HEK293 (cell line): ENCODE measurements around the gene FXYD2.
A peak's percentile ranks its signal among the peaks of the same experiment; 100 is the strongest.

Experiments
- CTCF ChIA-PET: fragments of 350-600 bp; formaldehyde crosslinking; extraction: SDS; loops from one replicate; lab custom pipeline; 2021; ENCODE audit warnings: antibody characterized with exemption; lab: Yijun Ruan, JAX
- POLR2A ChIA-PET: fragments of 300-600 bp; formaldehyde crosslinking; extraction: SDS; loops from one replicate; lab custom pipeline; 2020; ENCODE audit warnings: antibody characterized with exemption, inconsistent platforms; lab: Yijun Ruan, JAX
- H3K27ac ChIP-seq: fragments of 200-500 bp; sonication (Bioruptor generic); 2 replicates; pipeline ENCODE4 v1.5.1; 2014; ENCODE audit warnings: low read depth, low read length, control low read depth, inconsistent platforms; ENCODE audit errors: extremely low read depth
- H3K36me3 ChIP-seq, 2 experiments: fragments of 200-500 bp in 1 of 2; sonication (Bioruptor generic) in 1 of 2; 1 replicate in 1 of 2; 2 replicates in 1 of 2; pipeline ENCODE4 v1.5.1; 2014 to 2017; ENCODE audit warnings: inconsistent platforms in 2 of 2, low read length in 2 of 2; ENCODE audit not compliant: control insufficient read depth in 2 of 2, insufficient read depth in 1 of 2
- H3K4me1 ChIP-seq: fragments of 200-500 bp; sonication (Bioruptor generic); 2 replicates; pipeline ENCODE4 v1.5.1; 2014; ENCODE audit warnings: mild to moderate bottlenecking, low read length, inconsistent platforms; ENCODE audit not compliant: control insufficient read depth, insufficient read depth
- H3K4me3 ChIP-seq: 2 replicates; pipeline ENCODE4 v1.5.1; 2011; ENCODE audit warnings: low read depth, mild to moderate bottlenecking, control low read depth, low read length, moderate library complexity
- H3K9me3 ChIP-seq: fragments of 200-500 bp; sonication (Bioruptor generic); 2 replicates; pipeline ENCODE4 v1.5.1; 2014; ENCODE audit warnings: low read depth, low read length, inconsistent platforms; ENCODE audit not compliant: control insufficient read depth, insufficient read depth
- FEZF1 ChIP-seq: fragments of 450-650 bp; formaldehyde crosslinking; IDR thresholded peaks from 2 replicates; pipeline ENCODE4 v1.5.1; 2016; ENCODE audit warnings: missing biosample characterization, missing genetic modification characterization
- GLIS1 ChIP-seq: fragments of 450-650 bp; formaldehyde crosslinking; IDR thresholded peaks from 2 replicates; pipeline ENCODE4 v1.5.1; 2016; ENCODE audit warnings: missing biosample characterization, missing genetic modification characterization
- KLF8 ChIP-seq: fragments of 450-650 bp; formaldehyde crosslinking; IDR thresholded peaks from 2 replicates; pipeline ENCODE4 v1.5.1; 2016; ENCODE audit warnings: missing biosample characterization, missing genetic modification characterization
- MEIS1 ChIP-seq: sonication (generic); formaldehyde crosslinking; IDR thresholded peaks from 2 replicates; pipeline ENCODE4 v1.8.1; 2022; ENCODE audit warnings: missing genetic modification reagents, mild to moderate bottlenecking, borderline replicate concordance
- OSR2 ChIP-seq: fragments of 450-650 bp; formaldehyde crosslinking; IDR thresholded peaks from 2 replicates; pipeline ENCODE4 v1.5.1; 2016; ENCODE audit warnings: missing biosample characterization, missing genetic modification characterization
- SALL2 ChIP-seq: fragments of 450-650 bp; formaldehyde crosslinking; IDR thresholded peaks from 2 replicates; pipeline ENCODE4 v1.5.0; 2017; ENCODE audit warnings: missing biosample characterization, mild to moderate bottlenecking, missing genetic modification characterization, borderline replicate concordance
- SCRT2 ChIP-seq: fragments of 450-650 bp; formaldehyde crosslinking; IDR thresholded peaks from 2 replicates; pipeline ENCODE4 v1.5.1; 2016; ENCODE audit warnings: missing biosample characterization, missing genetic modification characterization
- TCF7L2 ChIP-seq: IDR thresholded peaks from 2 replicates; pipeline ENCODE4 v1.6.1; 2011; ENCODE audit warnings: low read depth, mild to moderate bottlenecking, inconsistent platforms, low read length, moderate library complexity, borderline replicate concordance
- WT1 ChIP-seq: fragments of 450-650 bp; formaldehyde crosslinking; IDR thresholded peaks from 2 replicates; pipeline ENCODE4 v1.5.1; 2016; ENCODE audit warnings: missing biosample characterization, missing genetic modification characterization
- ZBTB48 ChIP-seq: fragments of 450-650 bp; formaldehyde crosslinking; IDR thresholded peaks from 2 replicates; pipeline ENCODE4 v1.5.1; 2016; ENCODE audit warnings: missing biosample characterization, missing genetic modification characterization
- ZNF23 ChIP-seq: fragments of 450-650 bp; formaldehyde crosslinking; IDR thresholded peaks from 2 replicates; pipeline ENCODE4 v1.5.1; 2016; ENCODE audit warnings: missing biosample characterization, missing genetic modification characterization, borderline replicate concordance
- ZNF423 ChIP-seq: fragments of 450-650 bp; formaldehyde crosslinking; IDR thresholded peaks from 2 replicates; pipeline ENCODE4 v1.5.1; 2016; ENCODE audit warnings: missing biosample characterization, missing genetic modification characterization
- ZNF571 ChIP-seq: fragments of 450-650 bp; formaldehyde crosslinking; IDR thresholded peaks from 2 replicates; pipeline ENCODE4 v1.5.0; 2017; ENCODE audit warnings: missing biosample characterization, missing genetic modification characterization
- ZNF664 ChIP-seq: fragments of 450-650 bp; formaldehyde crosslinking; IDR thresholded peaks from 2 replicates; pipeline ENCODE4 v1.5.1; 2016; ENCODE audit warnings: missing biosample characterization, missing genetic modification characterization
- ZNF768 ChIP-seq: fragments of 450-650 bp; formaldehyde crosslinking; IDR thresholded peaks from 2 replicates; pipeline ENCODE4 v1.5.1; 2018; ENCODE audit warnings: missing biosample characterization, mild to moderate bottlenecking, missing genetic modification characterization
- ZNF776 ChIP-seq: fragments of 450-650 bp; formaldehyde crosslinking; IDR thresholded peaks from 2 replicates; pipeline ENCODE4 v1.5.0; 2017; ENCODE audit warnings: missing biosample characterization, missing genetic modification characterization, borderline replicate concordance
- ZNF785 ChIP-seq: fragments of 450-650 bp; formaldehyde crosslinking; IDR thresholded peaks from 2 replicates; pipeline ENCODE4 v1.5.1; 2016; ENCODE audit warnings: missing biosample characterization, missing genetic modification characterization
- TF ChIP-seq, protein P1 (sequence below): fragments of 450-650 bp; IDR thresholded peaks from 2 replicates; pipeline ENCODE4 v1.5.1; 2018; ENCODE audit warnings: missing biosample characterization, missing genetic modification characterization
- TF ChIP-seq, protein P2 (sequence below): fragments of 450-650 bp; formaldehyde crosslinking; IDR thresholded peaks from 2 replicates; pipeline ENCODE4 v1.5.1; 2016; ENCODE audit warnings: missing biosample characterization, missing genetic modification characterization, low read depth
- TF ChIP-seq, protein P3 (sequence below): fragments of 450-650 bp; formaldehyde crosslinking; IDR thresholded peaks from 2 replicates; pipeline ENCODE4 v1.5.1; 2016; ENCODE audit warnings: missing biosample characterization, missing genetic modification characterization
- TF ChIP-seq, protein P4 (sequence below): fragments of 450-650 bp; formaldehyde crosslinking; IDR thresholded peaks from 2 replicates; pipeline ENCODE4 v1.5.0; 2017; ENCODE audit warnings: missing biosample characterization, missing genetic modification characterization, borderline replicate concordance
- TF ChIP-seq, protein P5 (sequence below): fragments of 450-650 bp; formaldehyde crosslinking; IDR thresholded peaks from 2 replicates; pipeline ENCODE4 v1.5.1; 2016; ENCODE audit warnings: missing biosample characterization, missing genetic modification characterization

Gene FXYD2

DNA sequence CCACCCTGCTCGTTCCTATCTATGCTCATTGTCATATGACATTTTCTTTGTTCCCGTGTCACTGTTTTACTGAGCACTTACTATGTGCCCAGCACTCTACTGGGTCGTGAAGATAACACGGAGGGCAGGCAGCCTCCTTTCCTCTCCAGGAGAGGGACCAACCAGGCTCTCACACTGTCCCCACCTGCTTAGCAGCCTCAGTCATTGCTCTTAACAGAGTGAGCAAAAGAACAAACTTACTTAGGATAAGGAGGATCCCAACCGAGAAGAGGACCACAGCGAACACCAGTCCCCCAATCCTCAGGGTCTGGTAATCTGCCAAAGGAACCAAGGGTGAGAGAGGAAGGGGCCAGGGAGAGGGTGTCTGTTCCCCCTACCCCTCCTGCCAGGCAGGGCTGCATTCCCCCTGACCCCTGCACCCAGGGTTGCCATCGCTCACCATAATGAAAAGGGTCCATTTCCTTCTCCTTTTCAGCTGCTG is 17.0 kb upstream of the FXYD2 start:
- CTCF ChIA-PET = interaction anchor here (0.6 to 5.4 kb wide), 5 partner anchors 12 to 105 kb away, joined by 3 to 169 read pairs (median 7); no protein-coding TSS in a partner anchor
- POLR2A ChIA-PET = no interaction called here
- H3K4me1 ChIP-seq = no peaks in the 10 kb centered on the region
- H3K4me3 ChIP-seq = no peak overlapping the region
- no peaks in the 10 kb centered on the region for H3K9me3 ChIP-seq
- no peak for TF ChIP-seq SALL2 (tag by site-specific recombination)
- TF ChIP-seq ZNF23 (tag by site-specific recombination) = no peak
- peak; percentile 69; the same call in 1 of the 2 replicates for TF ChIP-seq ZNF664 (tag by site-specific recombination)
- TF ChIP-seq ZNF785 = no peak
- no peak for TF ChIP-seq WT1
- TF ChIP-seq, protein P1, sequence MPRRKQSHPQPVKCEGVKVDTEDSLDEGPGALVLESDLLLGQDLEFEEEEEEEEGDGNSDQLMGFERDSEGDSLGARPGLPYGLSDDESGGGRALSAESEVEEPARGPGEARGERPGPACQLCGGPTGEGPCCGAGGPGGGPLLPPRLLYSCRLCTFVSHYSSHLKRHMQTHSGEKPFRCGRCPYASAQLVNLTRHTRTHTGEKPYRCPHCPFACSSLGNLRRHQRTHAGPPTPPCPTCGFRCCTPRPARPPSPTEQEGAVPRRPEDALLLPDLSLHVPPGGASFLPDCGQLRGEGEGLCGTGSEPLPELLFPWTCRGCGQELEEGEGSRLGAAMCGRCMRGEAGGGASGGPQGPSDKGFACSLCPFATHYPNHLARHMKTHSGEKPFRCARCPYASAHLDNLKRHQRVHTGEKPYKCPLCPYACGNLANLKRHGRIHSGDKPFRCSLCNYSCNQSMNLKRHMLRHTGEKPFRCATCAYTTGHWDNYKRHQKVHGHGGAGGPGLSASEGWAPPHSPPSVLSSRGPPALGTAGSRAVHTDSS (tag by site-specific recombination) = no peak
- TF ChIP-seq SCRT2 (tag by site-specific recombination) = no peak
- TF ChIP-seq GLIS1 (tag by site-specific recombination) = no peak
- no peaks in the 10 kb centered on the region for H3K36me3 ChIP-seq
- H3K27ac ChIP-seq = no peak overlapping the region

DNA sequence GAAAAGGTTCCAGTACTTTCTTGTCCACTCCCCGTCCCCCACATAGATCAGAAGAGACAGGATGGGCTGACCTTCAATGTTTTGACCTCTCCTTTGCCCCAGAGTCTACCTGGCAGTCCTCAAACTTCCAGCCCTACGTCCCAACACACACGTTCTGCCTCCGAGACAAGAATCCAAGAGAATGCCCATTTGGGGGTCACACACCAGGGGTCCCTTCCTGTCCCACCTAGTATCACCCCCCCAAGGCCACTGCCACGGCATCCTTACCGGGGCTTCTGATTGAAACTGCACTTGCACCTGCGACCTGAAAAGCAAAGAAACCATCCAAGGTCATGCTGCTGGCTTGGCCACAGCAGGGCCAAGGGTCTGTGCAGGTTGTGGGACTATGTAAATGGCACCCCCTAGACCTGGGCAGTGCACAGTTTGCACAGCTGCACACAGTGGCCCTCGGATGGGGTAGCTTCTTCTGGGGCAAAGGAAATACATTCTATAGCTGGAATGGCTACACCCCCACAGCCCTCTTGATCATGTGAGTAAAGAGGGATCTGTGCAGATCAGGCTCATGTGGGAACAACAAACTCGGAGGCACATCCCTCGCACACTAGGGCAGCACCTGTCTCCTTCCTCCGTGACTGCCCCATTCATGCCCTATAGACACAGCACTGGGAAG is 16.5 kb upstream of the FXYD2 start:
- Histone ChIP-seq H3K36me3 (no peaks in the 10 kb centered on the region), H3K27ac (no peak overlapping the region), H3K4me3 (no peak overlapping the region), H3K4me1 (no peaks in the 10 kb centered on the region), H3K9me3 (no peaks in the 10 kb centered on the region)
- CTCF ChIA-PET = interaction anchor here (0.7 to 2.2 kb wide), 3 partner anchors 22 to 106 kb away, joined by 3 to 8 read pairs (median 7); no protein-coding TSS in a partner anchor
- POLR2A ChIA-PET = no interaction called here
- TF ChIP-seq TCF7L2 (no peak), OSR2 (tag by site-specific recombination) (no peak), ZNF423 (tag by site-specific recombination) (no peak), KLF8 (tag by site-specific recombination) (no peak), ZNF776 (no peak), MEIS1 (CRISPR knock-in tag) (no peak), ZNF571 (tag by site-specific recombination) (no peak), ZNF768 (tag by site-specific recombination) (no peak), FEZF1 (tag by site-specific recombination) (no peak), ZBTB48 (tag by site-specific recombination) (no peak)
- TF ChIP-seq, protein P2, sequence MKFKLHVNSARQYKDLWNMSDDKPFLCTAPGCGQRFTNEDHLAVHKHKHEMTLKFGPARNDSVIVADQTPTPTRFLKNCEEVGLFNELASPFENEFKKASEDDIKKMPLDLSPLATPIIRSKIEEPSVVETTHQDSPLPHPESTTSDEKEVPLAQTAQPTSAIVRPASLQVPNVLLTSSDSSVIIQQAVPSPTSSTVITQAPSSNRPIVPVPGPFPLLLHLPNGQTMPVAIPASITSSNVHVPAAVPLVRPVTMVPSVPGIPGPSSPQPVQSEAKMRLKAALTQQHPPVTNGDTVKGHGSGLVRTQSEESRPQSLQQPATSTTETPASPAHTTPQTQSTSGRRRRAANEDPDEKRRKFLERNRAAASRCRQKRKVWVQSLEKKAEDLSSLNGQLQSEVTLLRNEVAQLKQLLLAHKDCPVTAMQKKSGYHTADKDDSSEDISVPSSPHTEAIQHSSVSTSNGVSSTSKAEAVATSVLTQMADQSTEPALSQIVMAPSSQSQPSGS (tag by site-specific recombination) = no peak
- TF ChIP-seq, protein P1 (tag by site-specific recombination) = no peak
- TF ChIP-seq, protein P3, sequence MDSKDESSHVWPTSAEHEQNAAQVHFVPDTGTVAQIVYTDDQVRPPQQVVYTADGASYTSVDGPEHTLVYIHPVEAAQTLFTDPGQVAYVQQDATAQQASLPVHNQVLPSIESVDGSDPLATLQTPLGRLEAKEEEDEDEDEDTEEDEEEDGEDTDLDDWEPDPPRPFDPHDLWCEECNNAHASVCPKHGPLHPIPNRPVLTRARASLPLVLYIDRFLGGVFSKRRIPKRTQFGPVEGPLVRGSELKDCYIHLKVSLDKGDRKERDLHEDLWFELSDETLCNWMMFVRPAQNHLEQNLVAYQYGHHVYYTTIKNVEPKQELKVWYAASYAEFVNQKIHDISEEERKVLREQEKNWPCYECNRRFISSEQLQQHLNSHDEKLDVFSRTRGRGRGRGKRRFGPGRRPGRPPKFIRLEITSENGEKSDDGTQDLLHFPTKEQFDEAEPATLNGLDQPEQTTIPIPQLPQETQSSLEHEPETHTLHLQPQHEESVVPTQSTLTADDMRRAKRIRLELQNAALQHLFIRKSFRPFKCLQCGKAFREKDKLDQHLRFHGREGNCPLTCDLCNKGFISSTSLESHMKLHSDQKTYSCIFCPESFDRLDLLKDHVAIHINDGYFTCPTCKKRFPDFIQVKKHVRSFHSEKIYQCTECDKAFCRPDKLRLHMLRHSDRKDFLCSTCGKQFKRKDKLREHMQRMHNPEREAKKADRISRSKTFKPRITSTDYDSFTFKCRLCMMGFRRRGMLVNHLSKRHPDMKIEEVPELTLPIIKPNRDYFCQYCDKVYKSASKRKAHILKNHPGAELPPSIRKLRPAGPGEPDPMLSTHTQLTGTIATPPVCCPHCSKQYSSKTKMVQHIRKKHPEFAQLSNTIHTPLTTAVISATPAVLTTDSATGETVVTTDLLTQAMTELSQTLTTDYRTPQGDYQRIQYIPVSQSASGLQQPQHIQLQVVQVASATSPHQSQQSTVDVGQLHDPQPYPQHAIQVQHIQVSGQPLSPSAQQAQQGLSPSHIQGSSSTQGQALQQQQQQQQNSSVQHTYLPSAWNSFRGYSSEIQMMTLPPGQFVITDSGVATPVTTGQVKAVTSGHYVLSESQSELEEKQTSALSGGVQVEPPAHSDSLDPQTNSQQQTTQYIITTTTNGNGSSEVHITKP (tag by site-specific recombination) = no peak
- TF ChIP-seq, protein P4, sequence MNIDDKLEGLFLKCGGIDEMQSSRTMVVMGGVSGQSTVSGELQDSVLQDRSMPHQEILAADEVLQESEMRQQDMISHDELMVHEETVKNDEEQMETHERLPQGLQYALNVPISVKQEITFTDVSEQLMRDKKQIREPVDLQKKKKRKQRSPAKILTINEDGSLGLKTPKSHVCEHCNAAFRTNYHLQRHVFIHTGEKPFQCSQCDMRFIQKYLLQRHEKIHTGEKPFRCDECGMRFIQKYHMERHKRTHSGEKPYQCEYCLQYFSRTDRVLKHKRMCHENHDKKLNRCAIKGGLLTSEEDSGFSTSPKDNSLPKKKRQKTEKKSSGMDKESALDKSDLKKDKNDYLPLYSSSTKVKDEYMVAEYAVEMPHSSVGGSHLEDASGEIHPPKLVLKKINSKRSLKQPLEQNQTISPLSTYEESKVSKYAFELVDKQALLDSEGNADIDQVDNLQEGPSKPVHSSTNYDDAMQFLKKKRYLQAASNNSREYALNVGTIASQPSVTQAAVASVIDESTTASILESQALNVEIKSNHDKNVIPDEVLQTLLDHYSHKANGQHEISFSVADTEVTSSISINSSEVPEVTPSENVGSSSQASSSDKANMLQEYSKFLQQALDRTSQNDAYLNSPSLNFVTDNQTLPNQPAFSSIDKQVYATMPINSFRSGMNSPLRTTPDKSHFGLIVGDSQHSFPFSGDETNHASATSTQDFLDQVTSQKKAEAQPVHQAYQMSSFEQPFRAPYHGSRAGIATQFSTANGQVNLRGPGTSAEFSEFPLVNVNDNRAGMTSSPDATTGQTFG (tag by site-specific recombination) = no peak
- TF ChIP-seq, protein P5, sequence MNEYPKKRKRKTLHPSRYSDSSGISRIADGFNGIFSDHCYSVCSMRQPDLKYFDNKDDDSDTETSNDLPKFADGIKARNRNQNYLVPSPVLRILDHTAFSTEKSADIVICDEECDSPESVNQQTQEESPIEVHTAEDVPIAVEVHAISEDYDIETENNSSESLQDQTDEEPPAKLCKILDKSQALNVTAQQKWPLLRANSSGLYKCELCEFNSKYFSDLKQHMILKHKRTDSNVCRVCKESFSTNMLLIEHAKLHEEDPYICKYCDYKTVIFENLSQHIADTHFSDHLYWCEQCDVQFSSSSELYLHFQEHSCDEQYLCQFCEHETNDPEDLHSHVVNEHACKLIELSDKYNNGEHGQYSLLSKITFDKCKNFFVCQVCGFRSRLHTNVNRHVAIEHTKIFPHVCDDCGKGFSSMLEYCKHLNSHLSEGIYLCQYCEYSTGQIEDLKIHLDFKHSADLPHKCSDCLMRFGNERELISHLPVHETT = no peak
